WTC11 (cell line): Measurements from ENCODE around the gene ZC2HC1B. TPM values are rescaled to one million over a fixed set of nuclear protein-coding genes. Genes with fewer than 3 reads are reported as not detected.
A peak's percentile ranks its signal among the peaks of the same experiment; 100 is the strongest.

Experiments
- ATAC-seq: fragments of 200-7000 bp; cut with Tn5 transposase; 2 replicates; pipeline ENCODE4 v1.10.0; 2021; ENCODE audit warnings: mild to moderate bottlenecking, moderate library complexity
- CTCF ChIA-PET: fragments of 300-600 bp; sonication (Branson Sonifier 250); formaldehyde crosslinking; loops from one replicate; lab custom pipeline; 2021; ENCODE audit warnings: antibody characterized with exemption; lab: Charles Lee
- POLR2A ChIA-PET: fragments of 350-600 bp; sonication (Branson Sonifier 250); formaldehyde crosslinking; loops from one replicate; lab custom pipeline; 2021; ENCODE audit warnings: antibody characterized with exemption; lab: Charles Lee
- DNase-seq: peaks from one replicate; pipeline ENCODE4 v3.0.0; 2021; ENCODE audit warnings: low spot score
- H3K27ac Mint-ChIP-seq: 2 replicates; pipeline ENCODE4 v1.8.0; 2021; ENCODE audit warnings: mixed read lengths
- H3K27me3 Mint-ChIP-seq: 2 replicates; pipeline ENCODE4 v1.8.0; 2021; ENCODE audit warnings: low read depth, mild to moderate bottlenecking, moderate library complexity, mixed read lengths
- H3K36me3 Mint-ChIP-seq: 2 replicates; pipeline ENCODE4 v1.8.0; 2021; ENCODE audit warnings: mixed read lengths
- H3K4me1 Mint-ChIP-seq: 2 replicates; pipeline ENCODE4 v1.8.0; 2022; ENCODE audit warnings: mixed read lengths
- H3K4me3 Mint-ChIP-seq: 2 replicates; pipeline ENCODE4 v1.8.0; 2021; ENCODE audit warnings: mild to moderate bottlenecking, moderate library complexity, mixed read lengths
- H3K9me3 Mint-ChIP-seq: 2 replicates; pipeline ENCODE4 v1.8.0; 2021; ENCODE audit warnings: mixed read lengths
- AR ChIP-seq: fragments of 250-450 bp; sonication (Bioruptor Pico); IDR thresholded peaks from 2 replicates; pipeline ENCODE4 v1.9.0; 2021; ENCODE audit warnings: mild to moderate bottlenecking
- ATF2 ChIP-seq: sonication (generic); formaldehyde crosslinking; IDR thresholded peaks from 2 replicates; pipeline ENCODE4 v1.8.1; 2022; ENCODE audit warnings: low read depth, missing genetic modification reagents, borderline replicate concordance
- CBFB ChIP-seq: sonication (generic); formaldehyde crosslinking; IDR thresholded peaks from 2 replicates; pipeline ENCODE4 v1.8.1; 2022; ENCODE audit warnings: mild to moderate bottlenecking, low read depth, missing genetic modification reagents
- E2F1 ChIP-seq: sonication (generic); formaldehyde crosslinking; IDR thresholded peaks from 2 replicates; pipeline ENCODE4 v1.8.0; 2022; ENCODE audit warnings: mild to moderate bottlenecking, missing genetic modification reagents
- GRHL2 ChIP-seq: fragments of 250-450 bp; sonication (Bioruptor Pico); IDR thresholded peaks from 2 replicates; pipeline ENCODE4 v1.8.0; 2022; ENCODE audit warnings: mild to moderate bottlenecking, moderate library complexity; ENCODE audit not compliant: insufficient replicate concordance, severe bottlenecking
- IRF2 ChIP-seq: sonication (generic); formaldehyde crosslinking; IDR thresholded peaks from 2 replicates; pipeline ENCODE4 v1.8.0; 2022; ENCODE audit warnings: low read depth, missing genetic modification reagents, borderline replicate concordance
- JUN ChIP-seq: sonication (generic); formaldehyde crosslinking; IDR thresholded peaks from 2 replicates; pipeline ENCODE4 v1.8.0; 2023; ENCODE audit warnings: mild to moderate bottlenecking, missing genetic modification reagents
- KAT7 ChIP-seq: sonication (generic); formaldehyde crosslinking; IDR thresholded peaks from 2 replicates; pipeline ENCODE4 v1.8.1; 2023; ENCODE audit warnings: missing genetic modification reagents, mild to moderate bottlenecking, borderline replicate concordance
- MYBL2 ChIP-seq: sonication (generic); formaldehyde crosslinking; IDR thresholded peaks from 2 replicates; pipeline ENCODE4 v1.8.1; 2023; ENCODE audit warnings: mild to moderate bottlenecking, moderate library complexity, missing genetic modification reagents
- PREB ChIP-seq: sonication (generic); formaldehyde crosslinking; IDR thresholded peaks from 2 replicates; pipeline ENCODE4 v1.8.1; 2022; ENCODE audit warnings: mild to moderate bottlenecking, missing genetic modification reagents, moderate library complexity, borderline replicate concordance
- SMAD3 ChIP-seq: sonication (generic); formaldehyde crosslinking; IDR thresholded peaks from 2 replicates; pipeline ENCODE4 v1.8.0; 2022; ENCODE audit warnings: missing genetic modification reagents, mild to moderate bottlenecking, borderline replicate concordance
- TEAD4 ChIP-seq: sonication (generic); formaldehyde crosslinking; IDR thresholded peaks from 2 replicates; pipeline ENCODE4 v1.8.0; 2022; ENCODE audit warnings: mild to moderate bottlenecking, missing genetic modification reagents
- ZBTB21 ChIP-seq: sonication (generic); formaldehyde crosslinking; IDR thresholded peaks from 2 replicates; pipeline ENCODE4 v1.8.1; 2023; ENCODE audit warnings: mild to moderate bottlenecking, missing genetic modification reagents, borderline replicate concordance
- ZNF232 ChIP-seq: sonication (generic); formaldehyde crosslinking; IDR thresholded peaks from 2 replicates; pipeline ENCODE4 v1.8.0; 2022; ENCODE audit warnings: mild to moderate bottlenecking, missing genetic modification reagents
- ZNF396 ChIP-seq: fragments of 250-450 bp; sonication (Bioruptor Pico); IDR thresholded peaks from 2 replicates; pipeline ENCODE4 v1.8.0; 2021; ENCODE audit warnings: mild to moderate bottlenecking, moderate library complexity, borderline replicate concordance
- ZNF671 ChIP-seq: fragments of 250-450 bp; sonication (Bioruptor Pico); IDR thresholded peaks from 2 replicates; pipeline ENCODE4 v1.8.0; 2021; ENCODE audit warnings: mild to moderate bottlenecking
- total RNA-seq: library from RNA; stranded (reverse); gene quantifications from 3 replicates; pipeline ENCODE4 v1.2.3, GENCODE V29; 2021
- TF ChIP-seq, protein P1 (sequence below): sonication (generic); formaldehyde crosslinking; IDR thresholded peaks from 2 replicates; pipeline ENCODE4 v1.8.1; 2023; ENCODE audit warnings: mild to moderate bottlenecking, missing genetic modification reagents, moderate library complexity
- TF ChIP-seq, protein P2 (sequence below): sonication (generic); formaldehyde crosslinking; conservative IDR thresholded peaks from 2 replicates; pipeline ENCODE4 v1.8.1; 2022; ENCODE audit warnings: mild to moderate bottlenecking, missing genetic modification reagents

The ZC2HC1B gene
- total RNA-seq, 1 experiment from 2014 or later = not detected

DNA sequence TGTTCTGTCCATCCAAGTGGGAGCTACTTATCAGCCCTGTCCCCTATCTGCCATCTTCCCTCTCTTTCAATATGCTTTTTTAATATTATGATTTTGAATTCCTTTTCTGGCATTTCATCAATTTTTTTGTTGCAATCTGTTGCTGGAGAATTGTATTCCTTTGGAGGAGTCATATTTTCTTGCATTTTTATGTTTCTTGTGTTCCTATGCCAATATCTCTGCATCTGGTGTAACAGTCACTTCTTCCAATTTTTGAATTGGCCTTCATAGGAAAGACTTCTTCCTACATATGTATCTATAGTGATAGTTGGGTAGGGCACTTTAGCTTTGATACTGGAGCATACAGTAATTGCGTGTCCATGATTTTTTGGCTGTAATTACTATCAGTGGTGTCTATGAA, 70.1 kb downstream of the ZC2HC1B start:
- peaks cover 46% of the 10 kb centered on the region for H3K27me3 Mint-ChIP-seq
- no peak overlapping the region for H3K4me3 Mint-ChIP-seq
- H3K27ac Mint-ChIP-seq = no peak overlapping the region
- DNase-seq (no peak), ATAC-seq (no peak)
- peaks cover 44% of the 10 kb centered on the region for H3K4me1 Mint-ChIP-seq
- H3K9me3 Mint-ChIP-seq = peaks cover 38% of the 10 kb centered on the region
- H3K36me3 Mint-ChIP-seq = peaks cover 35% of the 10 kb centered on the region
- ChIA-PET POLR2A (no interaction called here), CTCF (interaction anchor here (1.1 to 1.4 kb wide), 3 partner anchors 25 to 359 kb away, joined by 3 to 4 read pairs (median 3); no protein-coding TSS in a partner anchor)
- TF ChIP-seq, protein P1, sequence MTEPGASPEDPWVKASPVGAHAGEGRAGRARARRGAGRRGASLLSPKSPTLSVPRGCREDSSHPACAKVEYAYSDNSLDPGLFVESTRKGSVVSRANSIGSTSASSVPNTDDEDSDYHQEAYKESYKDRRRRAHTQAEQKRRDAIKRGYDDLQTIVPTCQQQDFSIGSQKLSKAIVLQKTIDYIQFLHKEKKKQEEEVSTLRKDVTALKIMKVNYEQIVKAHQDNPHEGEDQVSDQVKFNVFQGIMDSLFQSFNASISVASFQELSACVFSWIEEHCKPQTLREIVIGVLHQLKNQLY (CRISPR knock-in tag) = no peak
- TF ChIP-seq TEAD4 (CRISPR knock-in tag) (no peak), E2F1 (CRISPR knock-in tag) (no peak), AR (CRISPR knock-in tag) (no peak), PREB (CRISPR knock-in tag) (no peak), JUN (no peak), SMAD3 (no peak), CBFB (CRISPR knock-in tag) (no peak), ZNF232 (no peak), KAT7 (CRISPR knock-in tag) (no peak), ZNF396 (no peak), ATF2 (CRISPR knock-in tag) (no peak), ZBTB21 (no peak)
- TF ChIP-seq, protein P2, sequence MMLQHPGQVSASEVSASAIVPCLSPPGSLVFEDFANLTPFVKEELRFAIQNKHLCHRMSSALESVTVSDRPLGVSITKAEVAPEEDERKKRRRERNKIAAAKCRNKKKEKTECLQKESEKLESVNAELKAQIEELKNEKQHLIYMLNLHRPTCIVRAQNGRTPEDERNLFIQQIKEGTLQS (CRISPR knock-in tag) = no peak

GRCh38 chr6:143934867-143935266, 70.6 kb downstream of the ZC2HC1B start:
- peaks cover 41% of the 10 kb centered on the region for H3K27me3 Mint-ChIP-seq
- peaks cover 30% of the 10 kb centered on the region for H3K36me3 Mint-ChIP-seq
- no peak for DNase-seq
- H3K4me3 Mint-ChIP-seq = no peak overlapping the region
- H3K27ac Mint-ChIP-seq = no peak overlapping the region
- ChIA-PET CTCF (interaction anchor here (0.7 to 1.4 kb wide), 5 partner anchors 24 to 360 kb away, joined by 3 to 6 read pairs (median 3); partner anchors contain the start of gene PLAGL1), POLR2A (no interaction called here)
- H3K9me3 Mint-ChIP-seq = peaks cover 33% of the 10 kb centered on the region
- TF ChIP-seq KAT7 (CRISPR knock-in tag) = no peak
- ATAC-seq = peak; percentile 31; the same call in 1 of the 2 replicates
- peaks cover 42% of the 10 kb centered on the region for H3K4me1 Mint-ChIP-seq

- Mint-ChIP-seq H3K9me3 (peaks cover 21% of the 10 kb centered on the region), H3K27me3 (peaks cover 34% of the 10 kb centered on the region), H3K4me3 (no peak overlapping the region), H3K36me3 (peaks cover 18% of the 10 kb centered on the region), H3K27ac (no peak overlapping the region), H3K4me1 (peaks cover 43% of the 10 kb centered on the region)
- POLR2A ChIA-PET = no interaction called here
- ATAC-seq (no peak), DNase-seq (no peak)
- CTCF ChIA-PET = interaction anchor here (0.9 to 4.5 kb wide), 2 partner anchors 87 to 361 kb away, joined by 3 to 45 read pairs; no protein-coding TSS in a partner anchor
- TF ChIP-seq MYBL2 (CRISPR knock-in tag) (no peak), GRHL2 (CRISPR knock-in tag) (no peak), IRF2 (CRISPR knock-in tag) (no peak), ZNF671 (CRISPR knock-in tag) (no peak)
Measured at GRCh38 chr6:143936347-143936746, 72.1 kb downstream of the ZC2HC1B start.
